A549 (cell line): ENCODE data around the gene NOP53. TPM values are rescaled to one million over a fixed set of nuclear protein-coding genes. Genes with fewer than 3 reads are reported as not detected.
"Not testable (repeated sequence)": the region's sequence is repeated elsewhere in the genome, so short reads cannot be mapped to it uniquely, and the experiment has no call there.

Source experiments
- ATAC-seq, 2 experiments: fragments of 200-7000 bp in 1 of 2; fragments of >200 bp in 1 of 2; cut with Nextera tagmentation in 1 of 2; cut with Tn5 transposase in 1 of 2; 3 replicates each; pipeline versions ENCODE4 v1.8.0 to v1.9.1; 2018 to 2020; ENCODE audit warnings: mild to moderate bottlenecking in 1 of 2, moderate library complexity in 1 of 2
- CTCF ChIA-PET: fragments of 300-600 bp; sonication (Branson Sonifier 250); formaldehyde crosslinking; extraction: SDS; loops from one replicate; lab custom pipeline; 2021; ENCODE audit warnings: antibody characterized with exemption, inconsistent platforms; lab: Yijun Ruan, JAX
- POLR2A ChIA-PET: fragments of 350-600 bp; formaldehyde crosslinking; extraction: SDS; loops from one replicate; lab custom pipeline; 2021; ENCODE audit warnings: antibody characterized with exemption, inconsistent platforms; lab: Yijun Ruan, JAX
- DNase-seq, 2 experiments: peaks; one replicate each; pipeline versions ENCODE4 v3.0.0 to v3.0.0-alpha.2; 2011 to 2016; ENCODE audit warnings: low read depth in 1 of 2, low spot score in 1 of 2
- FAIRE-seq: peaks from 2 replicates; lab custom pipeline; 2011; peaks lifted over from hg19 to GRCh38; lab: Jason Lieb, UNC
- H3K27ac ChIP-seq, 2 experiments: fragments of >200 bp; sonication (Bioruptor Twin); formaldehyde crosslinking; 3 replicates each; pipeline ENCODE4 v1.5.1; 2016 to 2017
- H3K4me1 ChIP-seq: fragments of >200 bp; sonication (Bioruptor Twin); formaldehyde crosslinking; 3 replicates; pipeline ENCODE4 v1.6.1; 2016
- H3K4me2 ChIP-seq: fragments of >200 bp; sonication (Bioruptor Twin); formaldehyde crosslinking; 3 replicates; pipeline ENCODE4 v1.6.1; 2016
- H3K4me3 ChIP-seq: fragments of >200 bp; sonication (Bioruptor Twin); formaldehyde crosslinking; 3 replicates; pipeline ENCODE4 v1.5.1; 2016
- H3K9me3 ChIP-seq: fragments of >200 bp; sonication (Bioruptor Twin); formaldehyde crosslinking; 3 replicates; pipeline ENCODE4 v1.6.1; 2016
- CBX2 ChIP-seq: fragments of 200-600 bp; sonication (generic); IDR thresholded peaks from 2 replicates; pipeline ENCODE4 v1.6.1; 2016; ENCODE audit warnings: low read depth, mild to moderate bottlenecking, borderline replicate concordance
- CBX8 ChIP-seq: fragments of 200-600 bp; sonication (generic); IDR thresholded peaks from 2 replicates; pipeline ENCODE4 v1.6.1; 2016
- CEBPB ChIP-seq, 2 experiments: fragments of >200 bp in 1 of 2; sonication (Bioruptor Twin) in 1 of 2; formaldehyde crosslinking in 1 of 2; IDR thresholded peaks; 2 replicates each; pipeline ENCODE4 v1.6.1; 2012 to 2016
- CHD4 ChIP-seq: fragments of 200-600 bp; sonication (generic); IDR thresholded peaks from 2 replicates; pipeline ENCODE4 v1.6.1; 2016; ENCODE audit warnings: antibody characterized with exemption, mild to moderate bottlenecking, borderline replicate concordance
- EHMT2 ChIP-seq: fragments of 200-600 bp; sonication (generic); IDR thresholded peaks from 2 replicates; pipeline ENCODE4 v1.6.1; 2016; ENCODE audit warnings: antibody characterized with exemption, low read depth, mild to moderate bottlenecking, moderate library complexity
- ELK1 ChIP-seq: fragments of 150-350 bp; IDR thresholded peaks from 2 replicates; pipeline ENCODE4 v1.6.1; 2014; ENCODE audit warnings: low read depth, mild to moderate bottlenecking, low read length
- ESRRA ChIP-seq: fragments of 150-350 bp; IDR thresholded peaks from 2 replicates; pipeline ENCODE4 v1.6.1; 2014; ENCODE audit warnings: mild to moderate bottlenecking, low read length, borderline replicate concordance
- FOSL2 ChIP-seq, 2 experiments: fragments of 450-650 bp in 1 of 2; fragments of >200 bp in 1 of 2; sonication (Bioruptor Twin) in 1 of 2; formaldehyde crosslinking; IDR thresholded peaks; 2 replicates each; pipeline versions ENCODE4 v1.5.0 to v1.6.1; 2016 to 2020; ENCODE audit warnings: mild to moderate bottlenecking in 1 of 2, moderate library complexity in 1 of 2
- FOXS1 ChIP-seq: fragments of 250-450 bp; sonication (Bioruptor Pico); IDR thresholded peaks from 2 replicates; pipeline ENCODE4 v1.5.0; 2020; ENCODE audit warnings: mild to moderate bottlenecking, moderate library complexity
- HES2 ChIP-seq: fragments of >200 bp; sonication (Bioruptor Twin); formaldehyde crosslinking; IDR thresholded peaks from 2 replicates; pipeline ENCODE4 v1.6.1; 2016
- HOXA7 ChIP-seq: fragments of 250-450 bp; sonication (Bioruptor Pico); IDR thresholded peaks from 2 replicates; pipeline ENCODE4 v1.5.0; 2020; ENCODE audit warnings: mild to moderate bottlenecking, moderate library complexity
- HOXB5 ChIP-seq: fragments of 250-450 bp; sonication (Bioruptor Pico); IDR thresholded peaks from 2 replicates; pipeline ENCODE4 v1.5.0; 2020; ENCODE audit warnings: mild to moderate bottlenecking, moderate library complexity
- JUNB ChIP-seq: fragments of >200 bp; sonication (Bioruptor Twin); formaldehyde crosslinking; IDR thresholded peaks from 2 replicates; pipeline ENCODE4 v1.6.1; 2016
- MAX ChIP-seq: IDR thresholded peaks from 2 replicates; pipeline ENCODE4 v1.6.1; 2012
- NPAS2 ChIP-seq: fragments of 250-450 bp; sonication (Bioruptor Pico); IDR thresholded peaks from 2 replicates; pipeline ENCODE4 v1.8.0; 2022; ENCODE audit warnings: mild to moderate bottlenecking, moderate library complexity, borderline replicate concordance
- POLR2A ChIP-seq: IDR thresholded peaks from 2 replicates; pipeline ENCODE4 v1.6.1; 2012; ENCODE audit warnings: mild to moderate bottlenecking, low read length
- SMC3 ChIP-seq: fragments of >200 bp; sonication (Bioruptor Twin); formaldehyde crosslinking; IDR thresholded peaks from 3 replicates; pipeline ENCODE4 v1.6.1; 2018; ENCODE audit warnings: inconsistent platforms
- SREBF2 ChIP-seq: fragments of 450-650 bp; IDR thresholded peaks from 2 replicates; pipeline ENCODE4 v1.6.1; 2014; ENCODE audit warnings: mild to moderate bottlenecking, moderate library complexity
- USF2 ChIP-seq: fragments of 450-650 bp; IDR thresholded peaks from 2 replicates; pipeline ENCODE4 v1.6.1; 2014; ENCODE audit warnings: antibody characterized with exemption
- ZNF302 ChIP-seq: fragments of 250-450 bp; sonication (Bioruptor Pico); IDR thresholded peaks from 2 replicates; pipeline ENCODE4 v1.9.0; 2021; ENCODE audit warnings: inconsistent platforms, mild to moderate bottlenecking, moderate library complexity
- WGBS: methylation state at CpG from one replicate; pipeline ENCODE4 v1.1.6; 2017; ENCODE audit errors: missing lambda C conversion rate; 5-methylcytosine and 5-hydroxymethylcytosine counted together
- polyA plus RNA-seq, 4 experiments: library from polyadenylated mRNA; depleted of rRNA in 3 of 4; stranded (reverse); fragments of >200 nt; fragmentation: RNase III in 1 of 4; extraction: RNeasy Plus Mini Kit Qiagen cat#74134 plus additional on column Dnase treatment in 1 of 4; gene quantifications; 2 replicates in 3 of 4; 3 replicates in 1 of 4; pipeline ENCODE4 v1.2.3, GENCODE V29; 2011 to 2017
- TF ChIP-seq, protein P1 (sequence below): fragments of >200 bp; sonication (Bioruptor Twin); formaldehyde crosslinking; IDR thresholded peaks from 3 replicates; pipeline ENCODE4 v1.5.1; 2016
- TF ChIP-seq, protein P2 (sequence below): fragments of >200 bp; sonication (Bioruptor Twin); formaldehyde crosslinking; IDR thresholded peaks from 3 replicates; pipeline ENCODE4 v1.6.1; 2016
- TF ChIP-seq, protein P3 (sequence below): IDR thresholded peaks from 2 replicates; pipeline ENCODE4 v1.6.1; 2012
- TF ChIP-seq, protein P4 (sequence below): IDR thresholded peaks from 2 replicates; pipeline ENCODE4 v1.6.1; 2012; ENCODE audit warnings: low read depth, borderline replicate concordance

The NOP53 gene
- polyA plus RNA-seq, 2 of the 4 experiments (the other 2 are of a cell fraction) = 135 to 182 TPM

- no peak for DNase-seq
- TF ChIP-seq ESRRA (no peak), MAX (no peak), JUNB (no peak), HOXA7 (CRISPR knock-in tag) (no peak), FOSL2 (IDR thresholded peaks at IDR 0.05) (no peak), FOSL2 (CRISPR knock-in tag; IDR thresholded peaks at IDR 0.05) (no peak), CBX8 (no peak), POLR2A (no peak), NPAS2 (CRISPR knock-in tag) (no peak), SREBF2 (no peak), CHD4 (no peak), HOXB5 (no peak), HES2 (no peak), EHMT2 (no peak), SMC3 (no peak), CEBPB (IDR thresholded peaks at IDR 0.05) (no peak)
- TF ChIP-seq, protein P1, sequence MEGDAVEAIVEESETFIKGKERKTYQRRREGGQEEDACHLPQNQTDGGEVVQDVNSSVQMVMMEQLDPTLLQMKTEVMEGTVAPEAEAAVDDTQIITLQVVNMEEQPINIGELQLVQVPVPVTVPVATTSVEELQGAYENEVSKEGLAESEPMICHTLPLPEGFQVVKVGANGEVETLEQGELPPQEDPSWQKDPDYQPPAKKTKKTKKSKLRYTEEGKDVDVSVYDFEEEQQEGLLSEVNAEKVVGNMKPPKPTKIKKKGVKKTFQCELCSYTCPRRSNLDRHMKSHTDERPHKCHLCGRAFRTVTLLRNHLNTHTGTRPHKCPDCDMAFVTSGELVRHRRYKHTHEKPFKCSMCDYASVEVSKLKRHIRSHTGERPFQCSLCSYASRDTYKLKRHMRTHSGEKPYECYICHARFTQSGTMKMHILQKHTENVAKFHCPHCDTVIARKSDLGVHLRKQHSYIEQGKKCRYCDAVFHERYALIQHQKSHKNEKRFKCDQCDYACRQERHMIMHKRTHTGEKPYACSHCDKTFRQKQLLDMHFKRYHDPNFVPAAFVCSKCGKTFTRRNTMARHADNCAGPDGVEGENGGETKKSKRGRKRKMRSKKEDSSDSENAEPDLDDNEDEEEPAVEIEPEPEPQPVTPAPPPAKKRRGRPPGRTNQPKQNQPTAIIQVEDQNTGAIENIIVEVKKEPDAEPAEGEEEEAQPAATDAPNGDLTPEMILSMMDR = no peak
- TF ChIP-seq, protein P2, sequence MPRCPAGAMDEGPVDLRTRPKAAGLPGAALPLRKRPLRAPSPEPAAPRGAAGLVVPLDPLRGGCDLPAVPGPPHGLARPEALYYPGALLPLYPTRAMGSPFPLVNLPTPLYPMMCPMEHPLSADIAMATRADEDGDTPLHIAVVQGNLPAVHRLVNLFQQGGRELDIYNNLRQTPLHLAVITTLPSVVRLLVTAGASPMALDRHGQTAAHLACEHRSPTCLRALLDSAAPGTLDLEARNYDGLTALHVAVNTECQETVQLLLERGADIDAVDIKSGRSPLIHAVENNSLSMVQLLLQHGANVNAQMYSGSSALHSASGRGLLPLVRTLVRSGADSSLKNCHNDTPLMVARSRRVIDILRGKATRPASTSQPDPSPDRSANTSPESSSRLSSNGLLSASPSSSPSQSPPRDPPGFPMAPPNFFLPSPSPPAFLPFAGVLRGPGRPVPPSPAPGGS = no peak
- TF ChIP-seq, protein P3, sequence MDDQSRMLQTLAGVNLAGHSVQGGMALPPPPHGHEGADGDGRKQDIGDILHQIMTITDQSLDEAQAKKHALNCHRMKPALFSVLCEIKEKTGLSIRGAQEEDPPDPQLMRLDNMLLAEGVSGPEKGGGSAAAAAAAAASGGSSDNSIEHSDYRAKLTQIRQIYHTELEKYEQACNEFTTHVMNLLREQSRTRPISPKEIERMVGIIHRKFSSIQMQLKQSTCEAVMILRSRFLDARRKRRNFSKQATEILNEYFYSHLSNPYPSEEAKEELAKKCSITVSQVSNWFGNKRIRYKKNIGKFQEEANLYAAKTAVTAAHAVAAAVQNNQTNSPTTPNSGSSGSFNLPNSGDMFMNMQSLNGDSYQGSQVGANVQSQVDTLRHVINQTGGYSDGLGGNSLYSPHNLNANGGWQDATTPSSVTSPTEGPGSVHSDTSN = no peak
- TF ChIP-seq, all 56 proteins: peak for 0
- Histone ChIP-seq H3K4me3 (no peak overlapping the region), H3K4me2 (no peak overlapping the region), H3K27ac (no peak overlapping the region), H3K4me1 (peaks cover 16% of the 10 kb centered on the region), H3K9me3 (no peaks in the 10 kb centered on the region)
- POLR2A ChIA-PET = interaction anchor here (0.6 kb wide), 1 partner anchor 555 kb away, joined by 3 read pairs; no protein-coding TSS in a partner anchor
- FAIRE-seq = no peak
- CTCF ChIA-PET = interaction anchor here (0.6 to 4.6 kb wide), 10 partner anchors 9 to 486 kb away, joined by 3 to 41 read pairs (median 5); partner anchors contain the start of gene EHD2
- 84% methylated on average over 9 of the region's 9 CpGs for WGBS
- no peak for ATAC-seq
Observed at GRCh38 chr19:47781590-47782262, 36.4 kb downstream of the NOP53 start.

GRCh38 chr19:47786566-47786965 lies 41.2 kb downstream of the NOP53 start:
- DNase-seq (no peak), ATAC-seq (no peak)
- no peak overlapping the region for H3K27ac ChIP-seq
- no peaks in the 10 kb centered on the region for H3K9me3 ChIP-seq
- no peak overlapping the region for H3K4me3 ChIP-seq
- POLR2A ChIA-PET = no interaction called here
- H3K4me2 ChIP-seq = no peak overlapping the region
- 96% methylated on average over 7 of the region's 7 CpGs for WGBS
- H3K4me1 ChIP-seq = no peaks in the 10 kb centered on the region
- TF ChIP-seq SMC3 = no peak
- TF ChIP-seq ESRRA = no peak
- TF ChIP-seq, protein P2 = no peak
- TF ChIP-seq CBX2 = no peak
- no peak for TF ChIP-seq FOXS1 (CRISPR knock-in tag)
- TF ChIP-seq, protein P4, sequence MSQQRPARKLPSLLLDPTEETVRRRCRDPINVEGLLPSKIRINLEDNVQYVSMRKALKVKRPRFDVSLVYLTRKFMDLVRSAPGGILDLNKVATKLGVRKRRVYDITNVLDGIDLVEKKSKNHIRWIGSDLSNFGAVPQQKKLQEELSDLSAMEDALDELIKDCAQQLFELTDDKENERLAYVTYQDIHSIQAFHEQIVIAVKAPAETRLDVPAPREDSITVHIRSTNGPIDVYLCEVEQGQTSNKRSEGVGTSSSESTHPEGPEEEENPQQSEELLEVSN = no peak
- TF ChIP-seq ELK1 = no peak
- TF ChIP-seq ZNF302 = no peak
- TF ChIP-seq USF2 = no peak
- TF ChIP-seq, all 56 proteins: peak for 0
- CTCF ChIA-PET = interaction anchor here (0.6 to 9.8 kb wide), 9 partner anchors 12 to 350 kb away, joined by 3 to 133 read pairs (median 28); partner anchors contain the start of gene EHD2
- no peak for FAIRE-seq

DNA sequence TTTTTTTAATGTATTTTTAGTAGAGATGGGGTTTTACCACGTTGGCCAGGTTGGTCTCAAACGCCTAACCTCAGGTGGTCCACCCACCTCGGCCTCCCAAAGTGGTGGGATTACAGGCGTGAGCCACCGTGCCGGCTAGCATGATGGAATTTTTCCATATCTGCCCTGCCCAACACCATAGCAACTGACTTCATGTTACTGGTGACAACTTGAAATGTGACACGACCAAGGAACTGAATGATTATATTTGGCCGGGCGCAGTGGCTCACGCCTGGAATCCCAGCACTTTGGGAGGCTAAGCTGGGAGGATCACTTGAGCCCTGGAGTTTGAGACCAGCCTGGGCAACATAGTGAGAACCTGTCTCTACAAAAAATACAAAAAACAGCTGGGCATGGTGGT lies 42.0 kb downstream of the NOP53 start:
- H3K4me1 ChIP-seq, DNase-seq, FAIRE-seq, ATAC-seq, H3K4me3 ChIP-seq, H3K9me3 ChIP-seq, H3K4me2 ChIP-seq, POLR2A ChIA-PET, H3K27ac ChIP-seq: not testable (repeated sequence)
- WGBS = 83% methylated on average over 10 of the region's 10 CpGs
- CTCF ChIA-PET = interaction anchor here (0.6 to 9.8 kb wide), 15 partner anchors 9 to 353 kb away, joined by 3 to 133 read pairs (median 11); partner anchors contain the start of genes EHD2 and SELENOW
